ENCODE measurements around the gene IL25. TPM values are rescaled to one million over a fixed set of nuclear protein-coding genes. Genes with fewer than 3 reads are reported as not detected.
"Not testable (repeated sequence)": the region's sequence is repeated elsewhere in the genome, so short reads cannot be mapped to it uniquely, and the experiment has no call there.

IL25 gene
- total RNA-seq, 4 donors from 2014 or later: not detected

- Histone ChIP-seq H3K9me3 (no peaks in the 10 kb centered on the region), H3K4me3 (no peak overlapping the region), H3K4me1 (no peaks in the 10 kb centered on the region), H3K27ac (no peak overlapping the region), H3K27me3 (peaks cover 4% of the 10 kb centered on the region), H3K36me3 (no peaks in the 10 kb centered on the region)
- DNase-seq: no peak
- no peak for TF ChIP-seq POLR2AphosphoS5 (IDR thresholded peaks at IDR 0.05)
- TF ChIP-seq, protein P1, sequence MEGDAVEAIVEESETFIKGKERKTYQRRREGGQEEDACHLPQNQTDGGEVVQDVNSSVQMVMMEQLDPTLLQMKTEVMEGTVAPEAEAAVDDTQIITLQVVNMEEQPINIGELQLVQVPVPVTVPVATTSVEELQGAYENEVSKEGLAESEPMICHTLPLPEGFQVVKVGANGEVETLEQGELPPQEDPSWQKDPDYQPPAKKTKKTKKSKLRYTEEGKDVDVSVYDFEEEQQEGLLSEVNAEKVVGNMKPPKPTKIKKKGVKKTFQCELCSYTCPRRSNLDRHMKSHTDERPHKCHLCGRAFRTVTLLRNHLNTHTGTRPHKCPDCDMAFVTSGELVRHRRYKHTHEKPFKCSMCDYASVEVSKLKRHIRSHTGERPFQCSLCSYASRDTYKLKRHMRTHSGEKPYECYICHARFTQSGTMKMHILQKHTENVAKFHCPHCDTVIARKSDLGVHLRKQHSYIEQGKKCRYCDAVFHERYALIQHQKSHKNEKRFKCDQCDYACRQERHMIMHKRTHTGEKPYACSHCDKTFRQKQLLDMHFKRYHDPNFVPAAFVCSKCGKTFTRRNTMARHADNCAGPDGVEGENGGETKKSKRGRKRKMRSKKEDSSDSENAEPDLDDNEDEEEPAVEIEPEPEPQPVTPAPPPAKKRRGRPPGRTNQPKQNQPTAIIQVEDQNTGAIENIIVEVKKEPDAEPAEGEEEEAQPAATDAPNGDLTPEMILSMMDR (IDR thresholded peaks at IDR 0.05): no peak
- no peak for TF ChIP-seq POLR2A (IDR thresholded peaks at IDR 0.05)
- TF ChIP-seq EP300 (IDR thresholded peaks at IDR 0.05; ENCODE audit: low read depth): no peak
- 92 to 95% methylated on average over 2 to 3 of the region's 3 CpGs for WGBS, 2 donors (ENCODE audit: low coverage in 1 of 2)
- in situ Hi-C loops (cut with MboI; ENCODE audit: low pct_ligation_motif_present in 1 of 4, low pct_unique_long_range_greater_than_20kb in 1 of 4, low sequenced_read_pairs in 3 of 4) (loop anchor here in 1 of 4 donors (25.0 kb wide), 1 partner anchor 137 kb away; no protein-coding TSS in a partner anchor), intact Hi-C loops (cut with DNase I; ENCODE audit: low total_unique reads) (no loop called here)
These were observed 26.5 kb downstream of the IL25 start for GRCh38 chr14:23399136-23399535.

- Histone ChIP-seq H3K4me1 (no peaks in the 10 kb centered on the region), H3K9me3 (no peaks in the 10 kb centered on the region), H3K4me3 (no peak overlapping the region), H3K27ac (no peak overlapping the region), H3K27me3 (peaks cover 4% of the 10 kb centered on the region), H3K36me3 (no peaks in the 10 kb centered on the region)
- WGBS, 2 donors (ENCODE audit: low coverage in 1 of 2): 80% methylated on average over 6 of the region's 6 CpGs; no CpG with 5 or more reads in 1 of the 2 donors
- TF ChIP-seq, protein P1 (IDR thresholded peaks at IDR 0.05): no peak
- TF ChIP-seq POLR2A (IDR thresholded peaks at IDR 0.05): no peak
- no peak for TF ChIP-seq POLR2AphosphoS5 (IDR thresholded peaks at IDR 0.05)
- no peak for TF ChIP-seq EP300 (IDR thresholded peaks at IDR 0.05; ENCODE audit: low read depth)
- in situ Hi-C loops (cut with MboI; ENCODE audit: low pct_ligation_motif_present in 1 of 4, low pct_unique_long_range_greater_than_20kb in 1 of 4, low sequenced_read_pairs in 3 of 4) (loop anchor here in 1 of 4 donors (25.0 kb wide), 1 partner anchor 137 kb away; no protein-coding TSS in a partner anchor), intact Hi-C loops (cut with DNase I; ENCODE audit: low total_unique reads) (no loop called here)
- no peak for DNase-seq
These were observed 27.0 kb downstream of the IL25 start for GRCh38 chr14:23399591-23399990.

- H3K4me3 ChIP-seq; H3K9me3 ChIP-seq; H3K4me1 ChIP-seq; H3K27ac ChIP-seq; DNase-seq; in situ Hi-C loops (cut with MboI; ENCODE audit: low pct_ligation_motif_present in 1 of 4, low pct_unique_long_range_greater_than_20kb in 1 of 4, low sequenced_read_pairs in 3 of 4); H3K27me3 ChIP-seq; H3K36me3 ChIP-seq; intact Hi-C loops (cut with DNase I; ENCODE audit: low total_unique reads): not testable (repeated sequence)
- 63 to 85% methylated on average over 3 to 12 of the region's 16 CpGs for WGBS, 2 donors (ENCODE audit: low coverage in 1 of 2)
These were observed 28.0 kb downstream of the IL25 start for GRCh38 chr14:23400496-23401149.

DNA sequence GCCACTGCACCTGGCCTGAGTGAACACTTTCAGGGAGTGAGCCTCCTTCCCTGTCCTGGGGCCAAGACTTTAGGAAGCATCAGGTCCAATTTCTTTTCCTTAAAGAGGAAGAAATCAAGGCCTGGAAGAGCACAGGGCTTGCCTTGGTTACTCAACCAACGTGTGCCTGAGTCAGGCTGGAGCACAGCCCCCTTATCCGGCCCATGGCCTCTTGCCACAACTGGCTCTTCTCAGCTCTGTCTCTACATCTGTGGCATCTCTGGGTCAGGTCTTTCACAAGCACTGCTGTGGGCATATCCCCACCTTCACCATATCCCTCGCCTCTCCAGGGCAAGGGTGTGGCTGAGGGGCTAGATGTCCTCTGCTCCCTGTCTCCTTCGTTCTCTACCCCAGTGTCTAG is 28.7 kb downstream of the IL25 start:
- H3K36me3 ChIP-seq: no peaks in the 10 kb centered on the region
- in situ Hi-C loops (cut with MboI; ENCODE audit: low pct_ligation_motif_present in 1 of 4, low pct_unique_long_range_greater_than_20kb in 1 of 4, low sequenced_read_pairs in 3 of 4) (no loop called here), intact Hi-C loops (cut with DNase I; ENCODE audit: low total_unique reads) (no loop called here)
- WGBS, 2 donors (ENCODE audit: low coverage in 1 of 2): 58 to 71% methylated on average over 2 to 4 of the region's 4 CpGs
- no peak overlapping the region for H3K4me3 ChIP-seq
- peaks cover 4% of the 10 kb centered on the region for H3K27me3 ChIP-seq
- H3K4me1 ChIP-seq: no peaks in the 10 kb centered on the region
- DNase-seq: no peak
- H3K27ac ChIP-seq: no peak overlapping the region
- no peaks in the 10 kb centered on the region for H3K9me3 ChIP-seq
- no peak for TF ChIP-seq POLR2AphosphoS5 (IDR thresholded peaks at IDR 0.05)
- no peak for TF ChIP-seq POLR2A (IDR thresholded peaks at IDR 0.05)
- TF ChIP-seq, protein P1 (IDR thresholded peaks at IDR 0.05): no peak
- no peak for TF ChIP-seq EP300 (IDR thresholded peaks at IDR 0.05; ENCODE audit: low read depth)
